Transverse colon (tissue), 3 donors: Measurements from ENCODE around the gene RNU2-1.
"Not testable (repeated sequence)": the region's sequence is repeated elsewhere in the genome, so short reads cannot be mapped to it uniquely, and the experiment has no call there.

Source experiments
- CTCF ChIP-seq, 5 experiments: fragments of 200-600 bp in 3 of 5; fragments of 450-650 bp in 2 of 5; sonication (generic) in 3 of 5; IDR thresholded peaks; 1 replicate in 2 of 5; 2 replicates in 3 of 5; pipeline ENCODE4 v1.5.1; 2016 to 2017; ENCODE audit warnings: antibody characterized with exemption in 5 of 5, inconsistent platforms in 3 of 5, mild to moderate bottlenecking in 2 of 5, moderate library complexity in 1 of 5
- EP300 ChIP-seq: sonication (generic); formaldehyde crosslinking; IDR thresholded peaks from one replicate; pipeline ENCODE4 v1.6.1; 2017; ENCODE audit warnings: antibody characterized with exemption, low read depth

GRCh38 chr17:43233263-43233662 is 514 bp downstream of the RNU2-1 start:
- not testable (repeated sequence) for TF ChIP-seq EP300; CTCF (IDR thresholded peaks at IDR 0.05)
